Esophagus muscularis mucosa (tissue), 4 donors: Measurements from ENCODE around the gene TBPL1. TPM values are rescaled to one million over a fixed set of nuclear protein-coding genes. Genes with fewer than 3 reads are reported as not detected.

Source experiments
- DNase-seq: peaks from one replicate; pipeline ENCODE4 v3.0.0-alpha.2; 2017; ENCODE audit errors: extremely low spot score
- H3K27ac ChIP-seq, 4 donors: fragments of 200-600 bp; sonication (generic); replicated peaks in 1 of 4; 1 replicate in 3 of 4; 2 replicates in 1 of 4; pipeline ENCODE4 v1.5.1; 2016 to 2019; ENCODE audit warnings: mild to moderate bottlenecking in 1 of 4
- H3K27me3 ChIP-seq, 4 donors: fragments of 200-600 bp; sonication (generic); one replicate each; pipeline versions ENCODE4 v1.5.1 to v1.6.0; 2016 to 2019
- H3K36me3 ChIP-seq, 4 donors: fragments of 200-600 bp; sonication (generic); one replicate each; pipeline ENCODE4 v1.5.1; 2016 to 2019
- H3K4me1 ChIP-seq, 4 donors: fragments of 200-600 bp; sonication (generic); one replicate each; pipeline ENCODE4 v1.5.1; 2016 to 2019
- H3K4me3 ChIP-seq, 4 donors: fragments of 200-600 bp; sonication (generic); 1 replicate in 2 of 4; 2 replicates in 2 of 4; pipeline ENCODE4 v1.5.1; 2016 to 2019; ENCODE audit warnings: mild to moderate bottlenecking in 4 of 4, moderate library complexity in 1 of 4
- H3K9me3 ChIP-seq, 4 donors: fragments of 200-600 bp; sonication (generic); 1 replicate in 3 of 4; 2 replicates in 1 of 4; pipeline ENCODE4 v1.5.1; 2016 to 2019
- CTCF ChIP-seq, 3 experiments: fragments of 200-600 bp in 2 of 3; fragments of 450-650 bp in 1 of 3; sonication (generic) in 2 of 3; IDR thresholded peaks; one replicate each; pipeline ENCODE4 v1.5.1; 2017 to 2019; ENCODE audit warnings: antibody characterized with exemption in 3 of 3, mild to moderate bottlenecking in 2 of 3, moderate library complexity in 1 of 3
- EP300 ChIP-seq: sonication (generic); formaldehyde crosslinking; IDR thresholded peaks from one replicate; pipeline ENCODE4 v1.6.1; 2017; ENCODE audit warnings: antibody characterized with exemption
- POLR2A ChIP-seq: fragments of 450-650 bp; IDR thresholded peaks from one replicate; pipeline ENCODE4 v1.6.1; 2017; ENCODE audit warnings: antibody characterized with exemption, moderate library complexity, mild to moderate bottlenecking, low read depth
- POLR2AphosphoS5 ChIP-seq, 2 donors: sonication (generic); formaldehyde crosslinking; IDR thresholded peaks; one replicate each; pipeline ENCODE4 v1.6.1; 2017; ENCODE audit warnings: antibody characterized with exemption in 2 of 2
- WGBS: methylation state at CpG from one replicate; pipeline ENCODE4 v1.1.5; 2018; 5-methylcytosine and 5-hydroxymethylcytosine counted together
- intact Hi-C: fragments of 100-400 bp; cut with DNase I; formaldehyde crosslinking; loops from one replicate; pipeline ENCODE4 v1.15.1; 2023
- total RNA-seq, 4 donors: library from RNA; depleted of rRNA; stranded (reverse); fragments of >200 nt; gene quantifications; one replicate each; pipeline versions ENCODE4 v1.1.0 to v1.2.1, GENCODE V29; 2016

Gene TBPL1
- total RNA-seq, 4 donors from 2014 or later, result 8.8 to 23.4 (median 17.8) TPM

- no peak for DNase-seq
- intact Hi-C loops, result no loop called here
- H3K4me1 ChIP-seq, result peaks cover 17 to 51% (median 33%) of the 10 kb centered on the region in 4 donors
- H3K9me3 ChIP-seq, result no peaks in the 10 kb centered on the region
- H3K27me3 ChIP-seq, result no peaks in the 10 kb centered on the region
- peaks cover 0 to 11% (median 2%) of the 10 kb centered on the region in 4 donors for H3K36me3 ChIP-seq
- WGBS, result 95% methylated on average over 6 of the region's 6 CpGs
- no peak overlapping the region for H3K27ac ChIP-seq
- no peak overlapping the region for H3K4me3 ChIP-seq
- TF ChIP-seq POLR2AphosphoS5 (IDR thresholded peaks at IDR 0.05) (no peak), CTCF (IDR thresholded peaks at IDR 0.05) (no peak), EP300 (no peak), POLR2A (no peak)
Observed at GRCh38 chr6:133997267-133997666, 44.2 kb downstream of the TBPL1 start.

GRCh38 chr6:133999305-133999704, 46.3 kb downstream of the TBPL1 start:
- H3K4me3 ChIP-seq, result no peak overlapping the region
- DNase-seq, result no peak
- TF ChIP-seq CTCF (IDR thresholded peaks at IDR 0.05), result no peak
- TF ChIP-seq POLR2A, result no peak
- TF ChIP-seq EP300, result no peak
- H3K27me3 ChIP-seq, result no peaks in the 10 kb centered on the region
- intact Hi-C loops, result no loop called here
- H3K9me3 ChIP-seq, result no peaks in the 10 kb centered on the region
- H3K27ac ChIP-seq, result no peak overlapping the region
- peaks cover 0 to 20% (median 6%) of the 10 kb centered on the region in 4 donors for H3K36me3 ChIP-seq
- H3K4me1 ChIP-seq, result peaks cover 0 to 49% (median 21%) of the 10 kb centered on the region in 4 donors

GRCh38 chr6:134000443-134000842, 47.4 kb downstream of the TBPL1 start:
- peaks cover 0 to 20% (median 6%) of the 10 kb centered on the region in 4 donors for H3K36me3 ChIP-seq
- H3K9me3 ChIP-seq, result no peaks in the 10 kb centered on the region
- peaks cover 0 to 47% (median 19%) of the 10 kb centered on the region in 4 donors for H3K4me1 ChIP-seq
- H3K27me3 ChIP-seq, result no peaks in the 10 kb centered on the region
- no peak overlapping the region for H3K4me3 ChIP-seq
- DNase-seq, result no peak
- H3K27ac ChIP-seq, result no peak overlapping the region
- intact Hi-C loops, result no loop called here
- WGBS, result 56% methylated on average over 3 of the region's 3 CpGs
- no peak for TF ChIP-seq EP300

GRCh38 chr6:134002821-134003220, 49.8 kb downstream of the TBPL1 start:
- Histone ChIP-seq H3K9me3 (no peaks in the 10 kb centered on the region), H3K36me3 (peaks cover 0 to 21% (median 4%) of the 10 kb centered on the region in 4 donors), H3K27ac (peak overlapping the region in 1 of 4 donors; percentile 8), H3K4me1 (peaks cover 0 to 35% (median 11%) of the 10 kb centered on the region in 4 donors), H3K4me3 (no peak overlapping the region), H3K27me3 (no peaks in the 10 kb centered on the region)
- WGBS, result 94% methylated on average over 5 of the region's 5 CpGs
- TF ChIP-seq POLR2A, result no peak
- no peak for TF ChIP-seq CTCF (IDR thresholded peaks at IDR 0.05)
- TF ChIP-seq EP300, result no peak
- no peak for TF ChIP-seq POLR2AphosphoS5 (IDR thresholded peaks at IDR 0.05)
- intact Hi-C loops, result no loop called here
- DNase-seq, result no peak

GRCh38 chr6:134003542-134003951, 50.5 kb downstream of the TBPL1 start:
- peaks cover 0 to 40% (median 16%) of the 10 kb centered on the region in 4 donors for H3K4me1 ChIP-seq
- H3K9me3 ChIP-seq, result no peaks in the 10 kb centered on the region
- TF ChIP-seq POLR2A (no peak), CTCF (IDR thresholded peaks at IDR 0.05) (no peak), EP300 (no peak), POLR2AphosphoS5 (IDR thresholded peaks at IDR 0.05) (no peak)
- DNase-seq, result no peak
- no peak overlapping the region for H3K4me3 ChIP-seq
- peak overlapping the region in 1 of 4 donors; percentile 8 for H3K27ac ChIP-seq
- H3K27me3 ChIP-seq, result no peaks in the 10 kb centered on the region
- peaks cover 0 to 19% (median 4%) of the 10 kb centered on the region in 4 donors for H3K36me3 ChIP-seq
- intact Hi-C loops, result no loop called here
- 84% methylated on average over 5 of the region's 5 CpGs for WGBS
